Mammary epithelial cell (primary cell): ENCODE measurements around the gene UNC13A.

ENCODE experiments used
- CTCF ChIP-seq, 2 donors: IDR thresholded peaks in 1 of 2; conservative IDR thresholded peaks in 1 of 2; 2 replicates each; pipeline ENCODE4 v1.5.1; 2011 to 2012; ENCODE audit warnings: inconsistent platforms in 2 of 2, low read length in 2 of 2, mild to moderate bottlenecking in 2 of 2, control low read depth in 1 of 2, low read depth in 1 of 2; ENCODE audit not compliant: insufficient read depth in 1 of 2; ENCODE audit errors: extremely low read depth in 1 of 2
- EZH2 ChIP-seq: IDR thresholded peaks from 2 replicates; pipeline ENCODE4 v1.6.1; 2012; ENCODE audit warnings: low read length, inconsistent platforms, borderline replicate concordance

- no peak for TF ChIP-seq CTCF (conservative IDR thresholded peaks at IDR 0.05 in 1 of 2, IDR thresholded peaks at IDR 0.05 in 1 of 2; ENCODE audit: extremely low read depth in 1 of 2, insufficient read depth in 1 of 2, low read depth in 1 of 2, low read length in 2 of 2)
- TF ChIP-seq EZH2 = no peak
Measured at GRCh38 chr19:17618281-17618903, 69.8 kb downstream of the UNC13A start.
